PFSK-1 (cell line): ENCODE data around the gene LCE1E.

Source experiments
- FOXP2 ChIP-seq: optimal IDR thresholded peaks from 2 replicates; pipeline ENCODE3; 2011; ENCODE audit warnings: borderline replicate concordance, control low read depth, inconsistent platforms; ENCODE audit not compliant: insufficient read depth; ENCODE audit errors: extremely low read length, extremely low read depth
- POLR2AphosphoS5 ChIP-seq: IDR thresholded peaks from 2 replicates; pipeline ENCODE4 v1.6.1; 2012; ENCODE audit warnings: low read depth, mild to moderate bottlenecking, control low read depth, low read length, moderate library complexity
- TAF1 ChIP-seq: IDR thresholded peaks from 2 replicates; pipeline ENCODE4 v1.6.1; 2012; ENCODE audit warnings: low read length, control low read depth, borderline replicate concordance; ENCODE audit not compliant: insufficient read depth
- TF ChIP-seq, protein P1 (sequence below), 2 experiments: IDR thresholded peaks; 2 replicates each; pipeline versions ENCODE4 v1.6.1 to v1.8.0; 2011 to 2012; ENCODE audit warnings: low read depth in 2 of 2, low read length in 2 of 2, control low read depth in 1 of 2, inconsistent platforms in 1 of 2, mild to moderate bottlenecking in 1 of 2, moderate library complexity in 1 of 2; ENCODE audit not compliant: insufficient read depth in 1 of 2

- TF ChIP-seq POLR2AphosphoS5 (no peak), FOXP2 (no peak), TAF1 (no peak)
- TF ChIP-seq, protein P1, sequence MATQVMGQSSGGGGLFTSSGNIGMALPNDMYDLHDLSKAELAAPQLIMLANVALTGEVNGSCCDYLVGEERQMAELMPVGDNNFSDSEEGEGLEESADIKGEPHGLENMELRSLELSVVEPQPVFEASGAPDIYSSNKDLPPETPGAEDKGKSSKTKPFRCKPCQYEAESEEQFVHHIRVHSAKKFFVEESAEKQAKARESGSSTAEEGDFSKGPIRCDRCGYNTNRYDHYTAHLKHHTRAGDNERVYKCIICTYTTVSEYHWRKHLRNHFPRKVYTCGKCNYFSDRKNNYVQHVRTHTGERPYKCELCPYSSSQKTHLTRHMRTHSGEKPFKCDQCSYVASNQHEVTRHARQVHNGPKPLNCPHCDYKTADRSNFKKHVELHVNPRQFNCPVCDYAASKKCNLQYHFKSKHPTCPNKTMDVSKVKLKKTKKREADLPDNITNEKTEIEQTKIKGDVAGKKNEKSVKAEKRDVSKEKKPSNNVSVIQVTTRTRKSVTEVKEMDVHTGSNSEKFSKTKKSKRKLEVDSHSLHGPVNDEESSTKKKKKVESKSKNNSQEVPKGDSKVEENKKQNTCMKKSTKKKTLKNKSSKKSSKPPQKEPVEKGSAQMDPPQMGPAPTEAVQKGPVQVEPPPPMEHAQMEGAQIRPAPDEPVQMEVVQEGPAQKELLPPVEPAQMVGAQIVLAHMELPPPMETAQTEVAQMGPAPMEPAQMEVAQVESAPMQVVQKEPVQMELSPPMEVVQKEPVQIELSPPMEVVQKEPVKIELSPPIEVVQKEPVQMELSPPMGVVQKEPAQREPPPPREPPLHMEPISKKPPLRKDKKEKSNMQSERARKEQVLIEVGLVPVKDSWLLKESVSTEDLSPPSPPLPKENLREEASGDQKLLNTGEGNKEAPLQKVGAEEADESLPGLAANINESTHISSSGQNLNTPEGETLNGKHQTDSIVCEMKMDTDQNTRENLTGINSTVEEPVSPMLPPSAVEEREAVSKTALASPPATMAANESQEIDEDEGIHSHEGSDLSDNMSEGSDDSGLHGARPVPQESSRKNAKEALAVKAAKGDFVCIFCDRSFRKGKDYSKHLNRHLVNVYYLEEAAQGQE (IDR thresholded peaks at IDR 0.05; ENCODE audit: insufficient read depth in 1 of 2, low read depth in 2 of 2, low read length in 2 of 2): no peak
Observed at GRCh38 chr1:152770411-152770810, 15.6 kb upstream of the LCE1E start.
